HG02852 (cell line): Measurements from ENCODE around the gene NPAS3.

Experiments
- ATAC-seq: cut with Tn5 transposase; IDR thresholded peaks from one replicate; pipeline ENCODE4 v1.9.1; 2021; ENCODE audit warnings: mild to moderate bottlenecking, moderate library complexity; ENCODE audit not compliant: unreplicated experiment

Gene NPAS3

DNA sequence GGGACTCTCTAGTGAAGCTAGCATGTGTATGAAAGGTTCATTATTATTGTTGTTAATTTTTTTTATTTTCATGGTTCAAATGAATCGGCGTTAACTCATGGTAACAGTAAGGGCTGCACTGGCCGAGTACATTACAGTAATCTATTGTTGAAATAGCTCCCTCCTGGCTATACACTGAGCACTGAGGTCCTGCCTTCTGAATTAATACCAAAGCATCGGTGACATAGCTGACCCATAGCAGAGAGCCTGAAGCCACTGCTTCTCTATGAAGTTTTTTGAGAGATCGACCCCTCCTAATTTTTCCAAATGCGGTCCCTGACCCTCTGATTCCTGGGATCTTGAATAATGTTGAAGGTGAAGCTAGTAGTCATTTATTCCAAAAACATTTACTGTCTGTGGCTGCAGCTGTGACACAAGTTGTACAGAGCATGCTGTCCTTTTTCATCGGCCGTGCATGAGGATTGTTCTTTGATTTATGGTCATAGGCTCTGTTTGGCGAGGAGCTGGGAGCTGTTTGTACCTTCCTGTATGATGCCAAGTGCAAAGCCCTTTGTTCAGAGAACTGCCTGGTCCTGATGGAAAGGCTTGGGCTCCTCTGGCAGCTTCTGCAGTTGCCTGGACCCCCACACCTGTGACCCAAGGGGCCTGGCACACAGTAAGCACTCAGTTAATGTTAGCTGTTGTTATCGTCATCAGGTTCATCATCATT, 525.7 kb downstream of the NPAS3 start:
- no peak for ATAC-seq

DNA sequence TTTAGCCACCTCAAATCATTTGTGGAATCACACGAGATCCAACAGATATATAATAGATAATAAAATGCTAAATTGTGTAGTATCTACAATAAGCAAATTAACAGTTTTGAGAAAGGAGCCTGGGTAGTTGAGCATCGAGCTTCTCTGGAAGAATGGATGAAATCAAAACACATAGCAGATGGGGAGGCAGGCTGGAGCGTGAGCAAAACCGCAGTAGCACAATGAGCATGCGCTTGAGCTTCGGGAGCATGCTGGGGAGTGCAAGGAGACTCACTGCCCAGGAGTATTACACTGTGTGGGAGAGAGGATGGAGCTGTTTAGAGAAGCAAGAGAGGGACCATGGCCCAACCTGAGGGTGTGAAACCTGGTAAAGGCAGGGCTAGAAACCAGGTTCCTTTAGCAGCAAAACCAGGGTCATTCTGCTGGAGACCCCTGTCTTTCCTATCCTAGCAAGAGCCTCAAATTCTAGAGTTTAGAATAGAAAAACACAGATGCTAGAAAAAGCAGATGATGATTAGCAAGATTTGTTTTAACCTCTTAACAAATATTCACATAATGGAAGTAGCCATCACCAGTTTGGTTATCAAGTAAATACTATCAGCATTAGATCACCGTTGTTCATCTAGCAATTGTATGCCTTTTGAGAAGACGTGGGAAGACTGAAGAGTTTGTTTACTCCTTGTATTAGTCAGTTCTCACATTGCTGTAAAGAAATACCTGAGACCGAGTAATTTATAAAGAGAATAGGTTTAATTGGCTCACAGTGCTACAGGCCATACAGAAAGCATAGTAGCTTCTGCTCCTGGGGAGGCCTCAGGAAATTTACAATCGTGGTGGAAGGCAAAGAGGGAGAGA, 527.4 kb downstream of the NPAS3 start:
- ATAC-seq = no peak

DNA sequence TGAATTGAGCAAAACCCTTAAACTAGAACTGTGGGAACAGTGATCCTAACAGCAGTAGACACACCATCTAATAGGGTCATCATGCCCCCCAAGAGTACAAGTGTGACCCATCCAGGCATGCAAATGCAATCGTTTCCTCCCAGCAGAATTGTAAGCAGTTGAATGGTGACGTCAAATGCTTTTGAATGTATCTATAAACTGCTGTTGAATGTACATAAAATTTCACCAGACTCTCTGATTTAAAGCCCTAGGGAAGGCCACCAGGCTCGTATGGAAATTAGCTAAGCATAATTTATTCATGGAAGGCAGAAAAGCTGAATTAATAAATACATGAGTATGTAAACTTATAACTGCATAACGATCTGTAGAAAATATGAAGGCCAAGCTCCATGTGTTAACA, 529.3 kb downstream of the NPAS3 start:
- ATAC-seq = no peak

GRCh38 chr14:33469898-33470297, 531.2 kb downstream of the NPAS3 start:
- ATAC-seq = no peak

DNA sequence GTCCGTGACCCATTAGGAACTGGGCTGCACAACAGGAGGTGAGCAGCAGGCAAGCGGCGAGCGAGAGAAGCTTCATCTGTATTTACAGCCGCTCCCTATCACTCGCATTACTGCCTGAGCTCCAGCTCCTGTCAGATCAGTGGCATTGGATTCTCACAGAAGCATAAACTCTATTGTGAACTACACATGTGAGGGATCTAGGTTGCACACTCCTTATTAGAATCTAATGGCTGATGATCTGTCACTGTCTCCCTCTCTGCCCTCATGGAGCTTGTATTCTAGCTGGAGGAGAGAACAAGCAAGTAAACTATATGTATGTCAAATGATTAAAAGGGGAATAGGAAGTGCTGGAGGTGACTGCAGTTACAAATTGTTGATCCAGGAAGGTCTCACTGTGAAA, 533.1 kb downstream of the NPAS3 start:
- no peak for ATAC-seq

DNA sequence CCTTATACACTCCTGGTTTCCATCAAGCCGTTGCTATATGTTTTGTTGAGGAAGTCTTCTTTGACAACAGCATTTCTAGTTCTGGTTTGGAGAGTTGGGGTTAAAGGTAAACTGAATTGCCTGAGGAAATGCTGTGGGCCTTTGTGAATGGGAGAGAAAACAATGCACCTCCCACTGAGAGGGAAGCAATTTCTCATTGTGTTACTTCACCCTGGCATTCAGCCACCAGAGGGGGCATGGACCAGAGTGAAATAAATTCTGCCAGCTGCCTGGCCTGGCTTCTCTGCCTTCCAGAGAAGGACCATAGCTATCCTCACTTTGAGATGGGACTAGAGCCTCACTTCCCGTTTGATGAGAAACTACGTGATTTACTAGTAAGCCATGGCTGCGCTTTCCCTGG, 536.9 kb downstream of the NPAS3 start:
- ATAC-seq = no peak

- no peak for ATAC-seq
Measured at GRCh38 chr14:33477797-33478196, 539.1 kb downstream of the NPAS3 start.

DNA sequence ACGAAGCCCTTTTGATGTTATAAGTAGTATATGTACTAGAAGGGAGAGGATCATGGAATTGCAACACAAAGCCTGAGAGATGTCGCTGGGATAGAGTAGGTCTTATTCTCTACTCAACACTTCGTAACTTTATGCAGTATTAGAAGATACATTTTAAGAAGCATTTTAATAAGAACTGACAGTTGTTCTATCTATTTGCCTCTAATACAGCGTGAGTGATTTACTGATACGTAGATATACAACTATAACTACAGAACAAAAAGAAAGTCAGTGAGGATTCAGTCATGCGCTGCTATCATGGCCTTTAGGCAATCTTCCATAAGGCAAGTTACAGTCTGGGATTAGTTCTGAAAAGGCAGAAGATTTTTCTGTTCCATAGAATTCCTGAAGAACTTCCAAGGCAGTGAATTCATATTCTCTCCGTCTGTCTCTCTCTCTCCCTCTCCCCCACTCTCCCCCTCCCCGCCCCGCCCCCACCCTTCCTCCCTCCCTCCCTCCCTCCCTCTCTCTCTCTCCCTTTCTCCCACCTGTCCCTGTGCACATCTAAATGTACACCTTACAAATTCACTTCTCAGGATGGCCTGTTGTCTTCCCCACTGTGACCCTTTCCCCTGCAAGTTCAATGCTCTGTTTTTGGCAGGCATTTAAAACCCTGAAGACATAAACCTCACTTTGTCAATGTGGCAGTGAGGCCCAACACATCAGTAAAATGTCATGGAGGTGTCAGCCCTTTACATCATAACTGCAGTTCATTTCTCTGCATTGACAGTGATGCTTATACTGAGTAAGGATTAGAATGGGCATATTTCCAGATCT, 541.6 kb downstream of the NPAS3 start:
- no peak for ATAC-seq

- ATAC-seq = no peak
Measured at GRCh38 chr14:33480887-33481184, 542.2 kb downstream of the NPAS3 start.

- no peak for ATAC-seq
Measured at GRCh38 chr14:33483110-33483509, 544.4 kb downstream of the NPAS3 start.

GRCh38 chr14:33483541-33483940, 544.9 kb downstream of the NPAS3 start:
- ATAC-seq = no peak

DNA sequence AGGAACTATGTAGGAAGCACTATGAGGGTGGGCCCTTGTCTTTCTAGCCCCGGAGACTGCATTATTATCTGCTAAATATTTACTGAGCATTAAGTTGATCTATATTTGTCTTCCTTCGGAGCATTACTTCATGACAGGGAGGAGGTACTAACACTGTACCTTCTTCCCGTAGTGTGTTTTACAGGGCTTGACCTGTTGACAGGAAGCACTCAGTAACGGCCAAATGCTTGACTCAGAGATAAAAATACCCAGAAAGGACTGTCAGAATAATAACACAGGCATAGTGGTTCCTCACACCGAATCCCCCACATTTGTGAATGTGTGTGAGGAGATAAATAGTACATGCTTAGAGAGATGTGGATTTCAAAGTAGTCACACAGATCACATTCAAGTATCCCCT, 545.6 kb downstream of the NPAS3 start:
- ATAC-seq = no peak

DNA sequence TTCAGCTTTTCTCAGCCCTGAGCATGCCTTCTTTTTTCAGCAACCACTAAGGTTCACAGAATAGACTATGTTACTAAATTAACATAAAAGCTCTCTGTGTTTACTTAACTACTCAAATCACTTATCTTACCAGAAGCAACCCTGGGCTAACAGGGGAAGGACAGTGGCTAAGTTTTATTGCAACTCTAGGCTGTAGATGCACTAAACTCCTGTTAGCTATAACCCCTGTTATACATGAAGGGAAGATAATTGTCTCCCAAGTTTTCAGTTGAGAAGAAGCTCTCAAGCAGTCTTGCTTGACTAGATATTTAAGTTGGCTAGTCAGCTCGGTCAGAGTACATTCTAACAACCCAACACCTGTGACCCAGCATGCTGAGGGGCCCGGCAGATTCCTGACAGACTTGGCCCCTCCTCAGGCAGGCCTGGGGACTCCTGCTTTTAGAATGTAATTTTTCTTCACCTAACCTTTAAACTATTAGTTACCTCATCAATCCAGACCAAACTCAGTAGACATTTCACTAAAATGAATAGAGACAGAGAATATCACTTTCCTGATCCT, 547.7 kb downstream of the NPAS3 start:
- ATAC-seq = no peak

GRCh38 chr14:33488582-33488981, 549.9 kb downstream of the NPAS3 start:
- ATAC-seq = no peak

DNA sequence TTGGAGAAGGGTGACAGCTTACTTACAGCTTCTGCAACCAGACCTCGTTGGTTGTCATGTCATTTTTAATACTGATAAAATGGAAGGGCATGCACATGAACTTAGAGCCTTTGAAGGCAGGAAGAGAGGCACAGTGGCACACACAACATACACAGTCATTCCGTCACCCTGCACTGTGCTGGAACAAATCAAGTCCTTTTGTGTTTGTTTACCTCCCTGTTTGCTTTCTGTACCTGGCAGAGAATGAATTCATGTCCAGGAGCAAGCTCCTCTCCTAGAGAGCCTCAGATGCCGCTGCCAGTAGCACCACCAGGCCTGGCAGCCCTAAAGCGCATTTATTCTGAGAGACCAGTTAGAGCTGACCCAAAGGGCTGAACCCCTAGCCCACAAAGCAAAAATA, 551.9 kb downstream of the NPAS3 start:
- ATAC-seq = no peak

GRCh38 chr14:33491112-33491511, 552.4 kb downstream of the NPAS3 start:
- no peak for ATAC-seq

DNA sequence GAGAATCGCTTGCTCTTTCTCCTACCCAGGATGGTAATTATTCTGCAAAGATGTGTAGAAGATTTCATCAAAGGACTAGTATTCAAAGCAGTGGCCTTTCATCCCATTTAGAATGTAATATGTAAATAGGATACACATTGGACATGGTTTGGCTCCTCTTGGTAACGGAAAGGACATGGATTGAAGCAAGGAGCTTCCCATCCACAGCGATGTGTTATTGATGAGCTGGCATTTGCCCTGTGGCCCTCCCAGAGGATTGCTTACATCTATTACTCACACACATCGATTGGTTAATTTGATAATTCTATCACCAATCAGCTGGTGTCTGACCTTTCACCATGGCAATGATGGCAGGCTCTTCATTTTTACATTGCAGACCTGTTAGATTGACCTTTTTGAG, 553.8 kb downstream of the NPAS3 start:
- no peak for ATAC-seq

DNA sequence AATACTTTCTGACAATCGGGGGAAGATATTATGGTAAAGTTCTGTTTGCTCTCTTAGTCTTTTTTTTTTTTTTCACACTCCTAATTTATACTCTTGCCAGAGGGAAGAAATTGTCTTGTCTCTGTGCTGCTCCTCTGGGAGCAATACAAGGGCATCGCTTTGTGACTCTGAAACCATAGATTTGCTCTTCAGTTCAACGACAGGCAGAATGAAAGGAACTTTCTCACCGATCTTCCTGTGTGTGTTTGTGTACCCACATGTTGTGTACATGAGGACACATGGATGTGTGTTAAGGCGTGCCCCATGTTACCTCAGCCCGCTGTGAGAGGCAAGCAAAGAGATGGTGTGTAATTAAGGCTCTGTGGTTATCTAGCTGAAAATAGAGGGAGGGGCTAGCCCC, 554.6 kb downstream of the NPAS3 start:
- no peak for ATAC-seq

DNA sequence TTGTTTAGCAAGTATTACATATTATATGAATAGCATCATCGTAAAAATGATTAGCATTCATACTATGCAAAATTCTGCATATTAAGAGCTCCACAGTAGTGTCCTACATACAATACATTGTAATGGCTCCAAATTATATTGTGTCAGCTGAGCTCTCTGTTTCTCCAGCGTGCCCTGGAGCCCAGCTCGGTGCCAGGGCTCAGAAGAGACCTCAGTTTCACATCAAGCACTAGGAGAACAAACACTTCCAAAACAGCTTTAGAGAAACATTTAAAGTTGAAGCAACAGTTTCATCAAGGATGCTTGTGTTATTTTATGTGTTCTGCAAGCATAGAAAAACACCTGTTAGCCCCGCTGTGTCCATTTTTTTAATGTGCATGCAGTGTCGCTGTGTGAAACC, 555.3 kb downstream of the NPAS3 start:
- ATAC-seq = no peak

DNA sequence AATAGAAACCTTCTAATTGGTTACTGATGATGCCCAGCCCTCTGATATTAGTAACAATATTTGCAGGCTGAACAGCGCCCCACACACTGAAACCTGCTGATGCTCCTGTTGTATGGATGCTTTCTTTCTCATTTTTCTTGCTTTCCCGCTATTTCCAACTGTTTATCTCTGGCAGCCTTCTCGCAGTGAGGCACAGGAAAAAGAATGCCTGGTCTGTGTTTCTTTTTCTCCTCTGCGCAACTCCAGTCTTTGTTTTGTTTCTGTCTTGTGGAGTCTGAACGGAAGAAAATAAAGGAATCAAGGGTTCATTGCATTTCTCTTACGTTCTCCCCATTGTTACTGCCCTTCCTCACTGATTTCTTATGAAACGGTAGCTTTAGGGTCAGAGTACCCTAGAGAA, 561.0 kb downstream of the NPAS3 start:
- no peak for ATAC-seq
